HCEC 1CT (cell line): ENCODE measurements around the gene RAD54L.
"Not testable (repeated sequence)": the region's sequence is repeated elsewhere in the genome, so short reads cannot be mapped to it uniquely, and the experiment has no call there.

Source experiments
- DNase-seq: peaks from one replicate; pipeline ENCODE4 v3.0.0-alpha.2; 2017

Gene RAD54L

DNA sequence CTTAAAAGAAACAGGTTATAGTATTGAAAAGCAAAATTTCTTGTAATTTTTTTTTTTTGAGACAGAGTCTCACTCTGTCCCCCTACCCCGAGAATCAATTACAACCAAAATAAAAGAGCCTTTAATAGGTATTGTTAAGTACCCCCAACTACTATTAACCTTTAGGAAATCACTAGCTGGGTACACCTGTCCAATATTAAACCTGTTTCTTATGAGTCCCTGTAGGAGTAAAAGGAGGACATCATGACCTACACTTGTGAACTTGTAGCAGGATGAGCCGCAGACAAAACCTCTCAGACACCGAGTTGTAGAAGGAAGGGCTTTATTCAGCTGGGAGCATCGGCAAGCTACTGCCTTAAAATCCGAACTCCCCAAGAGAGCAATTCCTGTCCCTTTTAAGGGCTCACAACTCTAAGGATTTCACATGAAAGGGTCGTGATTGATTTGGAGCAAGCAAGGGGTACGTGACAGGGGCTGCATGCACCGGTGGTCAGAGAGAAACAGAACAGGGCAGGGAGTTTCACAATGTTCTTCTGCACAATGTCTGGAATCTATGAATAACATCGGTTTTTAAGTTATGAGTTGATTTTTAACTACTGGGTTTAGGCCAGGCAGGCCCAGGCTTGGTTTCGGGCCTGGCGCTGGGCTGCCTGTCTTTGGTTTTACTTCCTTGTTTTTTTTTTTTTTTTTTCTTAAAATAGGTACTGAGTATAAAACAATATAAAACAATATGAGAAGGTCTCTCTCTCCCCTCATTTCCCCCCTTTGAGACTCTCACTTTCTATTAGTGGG lies 77.9 kb downstream of the RAD54L start:
- not testable (repeated sequence) for DNase-seq
